RWPE2 (cell line): ENCODE measurements around the gene ACACB.

Experiments
- ATAC-seq: fragments of 200-7000 bp; cut with Tn5 transposase; 3 replicates; pipeline ENCODE4 v1.9.1; 2021; ENCODE audit warnings: low read depth
- DNase-seq: peaks from one replicate; pipeline ENCODE4 v3.0.0-alpha.2; 2020; ENCODE audit warnings: low spot score
- H3K27ac ChIP-seq: fragments of 450-650 bp; 2 replicates; pipeline ENCODE4 v1.5.1; 2017; ENCODE audit warnings: mild to moderate bottlenecking; ENCODE audit not compliant: poor library complexity, severe bottlenecking
- H3K27me3 ChIP-seq: fragments of 250-450 bp; sonication (Bioruptor Pico); 2 replicates; pipeline ENCODE4 v1.5.1; 2021; ENCODE audit warnings: mild to moderate bottlenecking, moderate library complexity; ENCODE audit not compliant: insufficient read depth, poor library complexity, severe bottlenecking
- H3K36me3 ChIP-seq: fragments of 250-450 bp; sonication (Bioruptor Pico); 2 replicates; pipeline ENCODE4 v1.5.1; 2020; ENCODE audit warnings: low read depth, mild to moderate bottlenecking, moderate library complexity
- H3K4me1 ChIP-seq: fragments of 250-450 bp; sonication (Bioruptor Pico); 2 replicates; pipeline ENCODE4 v1.5.1; 2021; ENCODE audit warnings: mild to moderate bottlenecking, moderate library complexity; ENCODE audit not compliant: insufficient read depth, poor library complexity, severe bottlenecking
- H3K4me3 ChIP-seq: fragments of 250-450 bp; sonication (Bioruptor Pico); 2 replicates; pipeline ENCODE4 v1.5.1; 2021; ENCODE audit warnings: mild to moderate bottlenecking, moderate library complexity; ENCODE audit not compliant: severe bottlenecking
- H3K9me3 ChIP-seq: fragments of 250-450 bp; sonication (Bioruptor Pico); 2 replicates; pipeline ENCODE4 v1.5.1; 2021; ENCODE audit warnings: mild to moderate bottlenecking, moderate library complexity; ENCODE audit not compliant: severe bottlenecking
- CTCF ChIP-seq: fragments of 450-650 bp; IDR thresholded peaks from one replicate; pipeline ENCODE4 v1.5.1; 2017; ENCODE audit warnings: mild to moderate bottlenecking, moderate library complexity; ENCODE audit not compliant: poor library complexity, severe bottlenecking

The ACACB gene

GRCh38 chr12:109173443-109174240 is 57.3 kb downstream of the ACACB start:
- H3K36me3 ChIP-seq, result peaks cover 21% of the 10 kb centered on the region
- DNase-seq, result no peak
- H3K27me3 ChIP-seq, result no peaks in the 10 kb centered on the region
- no peaks in the 10 kb centered on the region for H3K4me1 ChIP-seq
- no peak for ATAC-seq
- H3K9me3 ChIP-seq, result no peaks in the 10 kb centered on the region
- no peak overlapping the region for H3K4me3 ChIP-seq
- no peak overlapping the region for H3K27ac ChIP-seq
- no peak for TF ChIP-seq CTCF

- no peak for DNase-seq
- no peak overlapping the region for H3K27ac ChIP-seq
- no peaks in the 10 kb centered on the region for H3K4me1 ChIP-seq
- no peak overlapping the region for H3K4me3 ChIP-seq
- H3K9me3 ChIP-seq, result no peaks in the 10 kb centered on the region
- no peaks in the 10 kb centered on the region for H3K27me3 ChIP-seq
- ATAC-seq, result no peak
- TF ChIP-seq CTCF, result no peak
- H3K36me3 ChIP-seq, result peaks cover 21% of the 10 kb centered on the region
Observed at GRCh38 chr12:109174468-109174867, 58.1 kb downstream of the ACACB start.

- no peak for ATAC-seq
- no peaks in the 10 kb centered on the region for H3K27me3 ChIP-seq
- no peak overlapping the region for H3K4me3 ChIP-seq
- H3K36me3 ChIP-seq, result peaks cover 13% of the 10 kb centered on the region
- no peak for TF ChIP-seq CTCF
- no peak overlapping the region for H3K27ac ChIP-seq
- no peak for DNase-seq
- no peaks in the 10 kb centered on the region for H3K4me1 ChIP-seq
- H3K9me3 ChIP-seq, result no peaks in the 10 kb centered on the region
Observed at GRCh38 chr12:109178532-109178931, 62.1 kb downstream of the ACACB start.

- DNase-seq (no peak), ATAC-seq (no peak)
- Histone ChIP-seq H3K4me3 (no peak overlapping the region), H3K9me3 (no peaks in the 10 kb centered on the region), H3K27ac (no peak overlapping the region), H3K36me3 (peaks cover 8% of the 10 kb centered on the region), H3K27me3 (no peaks in the 10 kb centered on the region), H3K4me1 (no peaks in the 10 kb centered on the region)
- TF ChIP-seq CTCF, result no peak
Observed at GRCh38 chr12:109179927-109180326, 63.5 kb downstream of the ACACB start.

- H3K4me3 ChIP-seq, result no peak overlapping the region
- no peaks in the 10 kb centered on the region for H3K27me3 ChIP-seq
- DNase-seq (no peak), ATAC-seq (no peak)
- H3K4me1 ChIP-seq, result no peaks in the 10 kb centered on the region
- peaks cover 15% of the 10 kb centered on the region for H3K36me3 ChIP-seq
- H3K27ac ChIP-seq, result no peak overlapping the region
- no peaks in the 10 kb centered on the region for H3K9me3 ChIP-seq
- TF ChIP-seq CTCF, result no peak
Observed at GRCh38 chr12:109182041-109182839, 65.9 kb downstream of the ACACB start.
